ENCODE measurements around the gene RGL1.

DNA sequence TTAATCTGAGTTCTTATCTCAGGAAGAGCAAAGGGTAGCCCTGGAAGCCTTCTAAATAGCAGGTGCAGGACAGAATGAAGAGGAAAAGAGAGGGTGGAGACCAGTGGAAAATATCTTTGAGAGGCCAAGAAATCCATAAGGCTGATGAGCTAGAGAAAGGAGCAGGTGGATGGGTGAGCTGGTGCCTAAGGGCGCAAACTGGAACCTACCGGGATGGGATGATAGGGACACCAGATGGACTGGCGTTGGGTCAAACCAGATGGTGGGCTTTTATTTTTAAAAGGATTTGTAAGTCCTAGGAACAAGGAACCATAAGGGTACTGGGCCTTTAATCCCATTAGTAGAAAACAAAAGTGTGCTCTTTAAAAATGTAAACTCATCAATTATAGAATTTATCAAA, 59.7 kb downstream of the RGL1 start:
- TF ChIP-seq, protein P1, sequence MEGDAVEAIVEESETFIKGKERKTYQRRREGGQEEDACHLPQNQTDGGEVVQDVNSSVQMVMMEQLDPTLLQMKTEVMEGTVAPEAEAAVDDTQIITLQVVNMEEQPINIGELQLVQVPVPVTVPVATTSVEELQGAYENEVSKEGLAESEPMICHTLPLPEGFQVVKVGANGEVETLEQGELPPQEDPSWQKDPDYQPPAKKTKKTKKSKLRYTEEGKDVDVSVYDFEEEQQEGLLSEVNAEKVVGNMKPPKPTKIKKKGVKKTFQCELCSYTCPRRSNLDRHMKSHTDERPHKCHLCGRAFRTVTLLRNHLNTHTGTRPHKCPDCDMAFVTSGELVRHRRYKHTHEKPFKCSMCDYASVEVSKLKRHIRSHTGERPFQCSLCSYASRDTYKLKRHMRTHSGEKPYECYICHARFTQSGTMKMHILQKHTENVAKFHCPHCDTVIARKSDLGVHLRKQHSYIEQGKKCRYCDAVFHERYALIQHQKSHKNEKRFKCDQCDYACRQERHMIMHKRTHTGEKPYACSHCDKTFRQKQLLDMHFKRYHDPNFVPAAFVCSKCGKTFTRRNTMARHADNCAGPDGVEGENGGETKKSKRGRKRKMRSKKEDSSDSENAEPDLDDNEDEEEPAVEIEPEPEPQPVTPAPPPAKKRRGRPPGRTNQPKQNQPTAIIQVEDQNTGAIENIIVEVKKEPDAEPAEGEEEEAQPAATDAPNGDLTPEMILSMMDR (conservative IDR thresholded peaks at IDR 0.05; ENCODE audit: low read depth, low read length): no peak
- no peak for TF ChIP-seq EZH2 (IDR thresholded peaks at IDR 0.05; ENCODE audit: low read length, unreplicated experiment)
- no peak for TF ChIP-seq EZH2phosphoT487 (IDR thresholded peaks at IDR 0.05; ENCODE audit: borderline replicate concordance, low read length)

Data from PC-3 (cell line).